Esophagus muscularis mucosa (tissue), 4 donors: ENCODE data around the gene ACAN.

Experiments used
- CTCF ChIP-seq, 3 experiments: fragments of 200-600 bp in 2 of 3; fragments of 450-650 bp in 1 of 3; sonication (generic) in 2 of 3; IDR thresholded peaks; one replicate each; pipeline ENCODE4 v1.5.1; 2017 to 2019; ENCODE audit warnings: antibody characterized with exemption in 3 of 3, mild to moderate bottlenecking in 2 of 3, moderate library complexity in 1 of 3
- EP300 ChIP-seq: sonication (generic); formaldehyde crosslinking; IDR thresholded peaks from one replicate; pipeline ENCODE4 v1.6.1; 2017; ENCODE audit warnings: antibody characterized with exemption
- POLR2A ChIP-seq: fragments of 450-650 bp; IDR thresholded peaks from one replicate; pipeline ENCODE4 v1.6.1; 2017; ENCODE audit warnings: antibody characterized with exemption, moderate library complexity, mild to moderate bottlenecking, low read depth
- POLR2AphosphoS5 ChIP-seq, 2 donors: sonication (generic); formaldehyde crosslinking; IDR thresholded peaks; one replicate each; pipeline ENCODE4 v1.6.1; 2017; ENCODE audit warnings: antibody characterized with exemption in 2 of 2

- TF ChIP-seq CTCF (IDR thresholded peaks at IDR 0.05) (no peak), POLR2AphosphoS5 (IDR thresholded peaks at IDR 0.05) (no peak), POLR2A (no peak), EP300 (no peak)
Measured at GRCh38 chr15:88843334-88843733, 40.1 kb downstream of the ACAN start.
